ENCODE results near the gene ASB1.

The ASB1 gene, protein sequence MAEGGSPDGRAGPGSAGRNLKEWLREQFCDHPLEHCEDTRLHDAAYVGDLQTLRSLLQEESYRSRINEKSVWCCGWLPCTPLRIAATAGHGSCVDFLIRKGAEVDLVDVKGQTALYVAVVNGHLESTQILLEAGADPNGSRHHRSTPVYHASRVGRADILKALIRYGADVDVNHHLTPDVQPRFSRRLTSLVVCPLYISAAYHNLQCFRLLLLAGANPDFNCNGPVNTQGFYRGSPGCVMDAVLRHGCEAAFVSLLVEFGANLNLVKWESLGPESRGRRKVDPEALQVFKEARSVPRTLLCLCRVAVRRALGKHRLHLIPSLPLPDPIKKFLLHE

DNA sequence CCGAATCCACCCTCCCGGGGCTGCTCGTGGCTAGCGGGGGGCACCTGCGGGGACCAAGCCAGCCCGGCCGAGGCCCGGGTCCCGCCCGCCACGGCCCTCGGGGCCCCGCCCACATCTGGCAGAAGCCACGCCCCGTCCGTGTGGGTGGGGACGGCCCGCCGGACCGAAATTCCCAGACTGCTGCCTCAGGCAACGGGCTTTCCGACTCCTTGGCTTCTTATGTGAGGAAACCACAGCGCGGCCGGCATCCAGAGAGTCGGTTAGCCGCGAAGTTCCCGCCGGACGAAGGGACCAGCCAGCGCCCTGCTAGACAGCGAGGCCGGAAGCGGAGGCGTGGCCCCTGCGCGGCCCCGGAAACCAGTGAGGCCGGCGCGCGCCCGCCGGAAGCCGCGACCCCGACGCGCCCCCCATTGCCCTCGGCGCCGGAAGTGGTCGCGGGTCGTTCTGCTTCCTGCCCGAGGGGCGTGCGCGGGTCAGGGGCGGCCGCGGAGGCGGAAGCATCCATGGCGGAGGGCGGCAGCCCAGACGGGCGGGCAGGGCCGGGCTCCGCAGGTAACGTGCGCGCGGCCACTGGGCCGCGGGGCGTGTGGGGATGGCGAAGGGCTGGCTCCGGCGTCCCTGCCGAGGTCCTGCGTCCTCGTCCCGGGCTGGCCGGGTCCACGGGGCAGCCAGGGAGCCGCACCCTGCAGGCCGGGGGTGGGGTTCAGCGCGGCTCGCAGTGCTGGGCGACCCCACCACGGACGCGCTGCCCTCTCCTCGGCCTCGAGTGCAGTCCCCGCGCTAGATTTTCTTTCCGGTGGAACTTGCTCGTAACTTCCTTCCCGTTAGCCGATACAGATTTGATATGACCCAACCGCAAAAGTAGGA lies at the start of gene ASB1:
ASB1 (plus strand) TSS at position 360 of the 867 bp plus-strand sequence; CDS start at position 504, 144 bp downstream.
- DNase-seq: peak; percentile 80

DNA sequence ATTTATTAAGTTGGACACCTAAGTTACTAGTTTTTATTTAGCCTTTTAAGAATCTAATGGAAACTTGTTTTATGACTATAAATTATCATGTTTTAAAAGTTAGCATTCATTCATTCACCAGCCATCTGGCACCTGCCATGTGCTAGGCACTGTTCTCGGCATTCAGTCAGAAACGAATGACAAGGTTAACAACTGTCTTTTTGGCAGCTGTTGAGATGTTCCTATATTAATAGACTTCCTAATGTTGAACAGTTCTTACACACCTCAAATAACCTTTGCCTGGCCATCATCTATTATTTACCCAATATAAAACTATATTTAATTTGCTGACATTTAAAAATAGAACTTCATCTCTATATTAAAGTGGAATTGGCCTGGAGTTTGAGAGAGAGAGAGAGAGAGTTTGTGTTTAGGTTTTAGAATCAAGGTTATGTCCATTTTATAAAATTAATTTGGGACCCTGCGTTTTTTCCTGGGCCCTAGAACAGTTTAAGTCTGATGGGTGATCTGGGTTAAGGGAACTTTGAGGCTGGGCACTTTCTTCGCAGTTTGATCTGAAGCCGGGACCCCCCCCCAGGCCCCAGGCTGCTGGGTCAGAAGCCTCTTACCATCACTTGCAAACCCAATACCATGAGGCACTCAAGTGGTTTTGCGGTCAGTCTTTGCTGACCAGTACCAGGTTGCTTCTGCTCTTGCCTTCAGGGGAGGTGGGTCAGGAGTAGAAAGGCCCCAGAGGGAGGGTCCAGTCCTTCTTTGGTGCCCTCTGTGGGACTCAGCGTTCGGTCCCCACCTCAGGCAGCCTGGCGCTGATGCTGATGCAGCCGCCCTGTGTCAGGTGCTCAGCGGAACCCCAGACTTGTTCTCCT lies 48.3 kb upstream of the ASB1 start:
- no peak for DNase-seq

DNA sequence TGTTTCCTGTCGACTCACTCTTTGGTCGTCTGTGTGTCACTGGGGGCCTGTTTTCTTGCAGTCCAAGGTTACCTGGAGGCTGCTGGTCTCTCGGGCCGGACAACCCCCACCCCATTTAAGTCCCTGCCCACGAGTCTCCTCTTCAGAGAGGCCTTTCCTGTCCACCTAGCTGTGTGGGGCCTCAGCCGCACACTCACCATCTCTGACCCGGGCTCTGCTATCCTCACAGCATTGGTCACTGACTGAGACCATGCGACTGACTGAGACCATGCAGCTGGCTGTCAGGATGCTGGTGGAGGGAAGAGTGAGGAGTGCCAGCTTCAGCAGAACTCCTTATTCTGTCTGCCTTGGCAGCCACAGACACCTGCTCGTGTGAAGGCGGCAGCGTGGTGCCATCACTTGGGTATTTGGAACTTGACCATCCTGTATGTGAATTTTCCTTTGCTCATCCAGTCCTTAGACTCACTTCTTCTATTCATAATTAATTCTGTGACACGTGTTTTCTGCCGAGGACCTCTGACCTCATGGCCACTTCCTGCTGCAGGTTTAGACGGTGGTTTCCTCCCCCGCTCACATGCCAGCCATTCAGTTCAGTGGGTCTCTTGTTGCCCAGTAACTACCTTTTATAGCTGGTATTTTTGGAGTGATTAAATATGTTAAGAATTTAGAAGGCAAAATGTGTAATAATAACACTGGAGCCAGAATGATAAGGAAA lies 47.5 kb upstream of the ASB1 start:
- no peak for DNase-seq

DNA sequence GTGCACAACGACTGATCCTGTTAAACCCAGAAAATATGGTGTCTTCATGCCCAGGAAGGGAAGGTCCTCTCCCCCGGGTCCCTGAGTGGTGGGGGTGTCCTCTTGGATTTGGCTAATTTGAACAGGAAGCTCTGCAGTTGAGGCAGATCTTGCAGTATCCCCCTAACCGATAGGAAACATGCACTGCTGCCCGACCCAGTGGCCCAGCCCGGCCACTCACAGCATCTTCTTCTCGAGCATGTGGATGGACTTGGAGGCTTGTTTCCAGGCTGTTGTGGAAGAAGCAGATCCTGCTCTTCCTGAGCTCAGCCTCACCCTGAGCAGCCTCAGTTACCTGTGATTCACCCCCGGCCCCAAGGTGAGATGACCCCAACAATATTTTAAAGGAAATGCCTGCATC lies 46.4 kb upstream of the ASB1 start:
- no peak for DNase-seq

DNA sequence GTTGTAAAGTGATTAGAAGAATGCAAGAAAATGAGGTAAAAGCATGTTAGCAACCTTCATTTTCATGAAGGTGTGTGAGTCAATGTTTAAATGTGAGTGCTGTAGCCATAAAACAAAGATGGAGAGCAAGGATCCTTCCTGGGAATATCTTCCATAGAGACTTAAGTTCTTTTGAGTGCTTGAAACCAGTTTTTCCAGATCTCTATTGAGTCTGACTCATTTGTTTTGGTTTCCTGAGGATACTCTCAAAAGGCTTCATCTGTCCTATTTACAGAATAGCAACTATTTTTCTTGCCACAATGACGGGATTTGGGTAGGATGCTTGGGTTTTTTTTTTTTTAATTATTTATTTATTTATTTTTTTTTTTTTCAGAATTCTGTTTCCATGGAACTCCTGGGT lies 45.9 kb upstream of the ASB1 start:
- DNase-seq: no peak

DNA sequence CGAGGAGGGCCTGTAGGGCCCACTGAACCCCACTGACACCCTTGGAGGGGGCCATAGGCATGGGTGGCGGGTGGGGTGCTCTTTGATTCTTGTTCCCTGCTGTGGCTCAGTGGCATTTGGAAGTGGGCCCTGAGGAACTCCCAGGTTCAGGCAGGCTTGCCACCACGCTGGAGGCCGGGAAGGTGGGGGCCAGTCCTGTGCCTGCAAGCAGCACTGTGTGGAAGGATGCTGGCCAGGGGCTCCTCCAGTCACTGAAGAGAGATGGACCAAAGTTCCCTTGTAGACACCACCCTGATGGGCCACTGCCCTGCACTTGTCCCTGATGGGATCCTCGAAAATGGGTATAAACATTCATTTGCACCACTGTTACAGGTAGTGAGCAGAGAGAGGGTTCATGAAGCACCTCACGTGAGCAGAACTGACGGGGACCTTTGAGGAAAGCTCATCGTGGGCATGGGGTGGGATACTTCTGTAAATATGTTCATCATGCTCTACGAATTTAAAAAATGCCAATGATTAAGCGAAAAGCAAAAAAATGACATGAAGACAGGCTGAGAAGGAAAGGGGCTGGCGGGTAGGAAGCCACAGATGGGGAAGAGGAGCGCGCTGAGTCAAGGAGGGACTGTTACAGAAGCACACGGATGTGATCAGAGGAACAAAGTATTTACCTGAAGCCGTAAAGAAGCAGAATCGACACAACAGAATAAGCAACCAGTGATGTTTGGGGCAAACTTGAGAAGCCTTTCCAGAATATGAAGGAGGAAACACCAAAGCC lies 45.2 kb upstream of the ASB1 start:
- DNase-seq: no peak

DNA sequence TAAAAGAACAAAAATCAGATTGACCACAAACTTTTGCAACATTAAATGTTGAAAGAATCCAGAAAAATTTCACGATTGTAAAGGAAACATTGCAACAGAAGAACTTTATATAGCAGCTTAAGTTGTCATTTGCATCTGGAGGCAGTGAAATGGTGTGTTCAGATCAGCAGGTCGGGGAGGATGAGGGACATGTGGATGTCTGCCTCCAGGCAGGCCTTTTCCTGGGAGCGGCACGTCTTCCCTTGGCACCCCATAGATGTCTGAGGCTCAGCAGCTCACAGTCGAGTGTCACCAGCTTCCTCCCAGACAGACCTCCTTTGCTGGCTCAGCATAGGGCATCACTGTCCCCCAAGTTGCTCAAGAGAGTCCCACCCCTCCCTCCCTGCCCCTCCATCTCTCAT lies 44.3 kb upstream of the ASB1 start:
- no peak for DNase-seq

DNA sequence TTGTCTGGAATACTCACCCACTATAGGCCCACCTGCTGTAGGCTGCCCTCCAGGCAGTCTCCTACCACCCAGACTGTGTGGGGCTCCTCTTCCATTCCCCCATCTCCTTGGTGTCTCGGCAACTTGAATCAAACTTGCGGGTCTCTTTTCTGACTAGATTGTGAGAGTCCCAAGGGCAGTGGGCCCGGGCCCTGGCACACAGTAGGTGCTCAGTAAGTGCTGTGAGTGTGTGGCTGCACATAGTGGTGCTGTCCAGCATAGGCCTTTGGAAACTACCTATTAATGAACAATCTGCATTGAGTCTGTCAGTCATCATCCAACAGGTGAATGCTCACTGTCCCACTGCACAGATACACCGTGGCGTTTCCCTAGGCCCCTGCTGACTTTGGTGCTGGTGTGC lies 43.6 kb upstream of the ASB1 start:
- DNase-seq: no peak

DNA sequence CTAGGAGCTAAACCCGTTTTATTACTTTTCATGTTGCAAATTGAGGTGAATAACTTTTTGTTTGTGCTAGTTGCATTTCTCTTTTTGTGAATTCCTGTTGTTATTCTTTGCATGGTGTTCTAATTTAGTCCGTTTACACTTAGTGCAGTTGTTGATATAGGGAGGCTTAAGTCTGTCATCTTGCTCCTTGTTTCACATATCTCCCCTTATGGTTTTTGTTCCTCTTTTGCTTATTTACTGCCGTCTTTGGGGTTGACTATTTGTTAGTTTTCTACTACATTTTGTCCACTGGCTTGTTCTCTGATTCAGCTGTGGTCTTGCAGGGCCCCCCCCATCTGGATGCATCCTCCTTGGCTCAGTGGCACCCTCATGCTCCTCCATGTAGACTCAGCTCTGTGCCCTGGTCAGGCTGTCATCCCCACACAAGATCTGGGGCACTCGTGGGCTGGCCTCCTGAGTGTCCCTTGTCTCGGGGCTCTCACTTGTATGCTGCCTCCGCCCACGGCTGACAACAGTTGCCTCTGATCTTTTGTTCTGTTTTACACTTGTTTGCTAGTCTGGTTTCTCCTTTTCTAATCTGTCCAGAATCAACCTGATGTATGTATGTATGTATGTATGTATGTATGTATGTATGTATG lies 42.9 kb upstream of the ASB1 start:
- DNase-seq: no peak

DNA sequence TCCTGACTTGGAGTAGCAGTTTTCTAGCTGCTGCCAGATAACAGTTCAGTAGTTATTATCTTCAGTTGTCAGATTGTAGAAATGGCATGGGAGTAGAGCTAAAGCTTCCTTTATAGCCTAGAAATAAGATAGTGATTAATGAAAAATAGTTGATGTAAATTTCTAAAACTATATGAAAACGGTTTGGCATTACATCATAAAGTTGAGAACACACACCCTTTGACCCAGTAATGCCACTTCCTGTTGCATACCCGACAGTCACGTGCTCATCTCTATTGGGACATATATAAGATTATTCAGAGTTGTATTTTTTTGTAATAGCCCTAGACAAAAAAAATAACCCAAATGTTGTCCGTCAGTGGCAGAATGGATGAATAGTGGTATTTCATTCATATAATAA lies 39.4 kb upstream of the ASB1 start:
- no peak for DNase-seq

DNA sequence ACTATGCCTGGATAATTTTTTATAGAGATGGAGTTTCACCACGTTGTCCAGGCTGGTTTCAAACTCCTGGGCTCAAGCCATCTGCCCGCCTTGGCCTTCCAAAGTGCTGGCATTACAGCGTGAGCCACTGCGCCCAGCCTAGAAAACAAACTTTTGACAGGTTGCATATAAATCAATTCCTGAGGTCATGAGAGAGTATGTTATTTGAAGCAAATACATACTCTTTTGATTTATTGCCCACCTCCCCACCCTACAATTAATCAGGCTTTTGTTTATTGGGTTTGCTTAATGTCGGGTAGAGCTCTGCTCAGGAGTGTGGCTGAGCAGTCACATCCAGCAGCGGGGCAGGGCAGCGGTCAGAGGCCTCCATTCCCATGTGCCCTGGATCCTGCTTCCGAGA lies 37.9 kb upstream of the ASB1 start:
- DNase-seq: no peak

DNA sequence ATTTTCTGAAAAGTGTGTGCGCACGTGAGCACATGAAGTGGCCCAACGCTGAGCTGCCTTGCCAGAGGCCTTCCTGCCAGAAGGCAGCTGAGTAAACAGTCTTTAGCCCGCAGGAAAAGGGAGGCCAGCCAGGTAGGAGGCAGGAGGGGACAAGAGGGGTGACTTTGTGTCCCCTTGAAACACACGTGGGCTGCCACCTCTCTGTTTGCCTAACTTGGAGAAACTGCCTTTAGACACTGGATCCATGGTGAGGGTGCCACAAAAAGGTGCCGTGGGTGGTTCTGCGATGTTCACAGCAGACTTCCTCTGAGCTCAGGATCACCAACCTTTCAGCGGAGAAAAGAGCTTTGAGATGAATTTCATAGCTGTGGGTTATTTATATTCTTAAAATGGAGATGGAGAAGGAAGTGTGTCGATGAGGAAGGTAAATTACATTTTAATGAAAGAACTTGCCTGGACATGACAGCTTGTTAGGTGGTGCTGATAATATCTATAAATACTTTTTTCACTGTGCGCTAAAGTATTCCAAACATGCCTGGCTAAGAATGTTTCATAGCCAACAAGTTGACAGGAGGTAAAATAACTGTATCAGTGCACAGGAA lies 36.6 kb upstream of the ASB1 start:
- no peak for DNase-seq

DNA sequence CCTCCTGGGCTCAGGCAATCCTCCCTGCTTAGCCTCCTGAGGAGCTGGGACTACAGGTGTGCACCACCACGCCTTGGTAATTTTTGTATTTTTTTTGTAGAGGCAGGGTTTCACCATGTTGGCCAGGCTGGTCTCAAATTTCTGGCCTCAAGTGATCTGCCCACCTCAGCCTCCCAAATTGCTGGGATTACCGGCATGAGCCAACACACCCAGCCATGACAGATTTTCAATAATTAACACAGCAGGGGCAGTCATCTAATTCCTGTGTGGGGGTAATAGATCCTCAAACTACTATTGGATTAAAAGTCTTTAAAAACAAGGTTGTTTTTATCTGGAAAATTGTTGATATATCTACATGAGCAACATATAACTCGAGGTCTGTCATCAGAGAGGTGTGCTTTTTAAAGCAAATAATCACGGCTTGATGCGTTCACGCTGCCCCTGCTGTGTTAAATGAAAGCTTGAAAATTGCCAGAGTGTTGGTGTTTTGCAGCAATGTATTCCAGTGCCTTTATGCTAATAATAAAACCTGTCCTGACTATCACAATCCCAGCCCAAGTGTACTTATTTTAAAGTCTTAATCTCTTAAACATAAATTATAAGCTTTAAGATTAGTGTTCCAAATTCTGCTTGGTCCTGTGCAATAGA lies 35.6 kb upstream of the ASB1 start:
- no peak for DNase-seq

DNA sequence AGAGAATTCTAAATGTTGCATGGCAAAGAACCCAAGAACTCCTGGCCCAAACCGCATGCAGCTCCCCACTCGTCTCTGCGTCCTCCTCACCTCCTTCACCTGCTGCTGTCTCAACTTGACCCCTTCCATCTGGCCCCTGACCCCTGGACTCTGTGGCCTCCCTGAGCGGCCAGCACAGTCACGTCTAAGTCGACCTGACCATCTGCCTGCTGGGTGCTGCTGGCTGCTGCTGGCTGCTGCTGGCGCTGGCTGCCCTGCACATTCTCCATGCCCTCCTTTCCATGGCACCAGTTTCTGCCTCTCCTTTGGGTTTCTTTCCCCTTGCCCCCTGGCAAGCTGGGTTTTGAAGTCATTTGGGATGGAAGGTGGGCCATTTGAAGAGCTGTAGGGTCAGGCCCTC lies 30.1 kb upstream of the ASB1 start:
- no peak for DNase-seq

DNA sequence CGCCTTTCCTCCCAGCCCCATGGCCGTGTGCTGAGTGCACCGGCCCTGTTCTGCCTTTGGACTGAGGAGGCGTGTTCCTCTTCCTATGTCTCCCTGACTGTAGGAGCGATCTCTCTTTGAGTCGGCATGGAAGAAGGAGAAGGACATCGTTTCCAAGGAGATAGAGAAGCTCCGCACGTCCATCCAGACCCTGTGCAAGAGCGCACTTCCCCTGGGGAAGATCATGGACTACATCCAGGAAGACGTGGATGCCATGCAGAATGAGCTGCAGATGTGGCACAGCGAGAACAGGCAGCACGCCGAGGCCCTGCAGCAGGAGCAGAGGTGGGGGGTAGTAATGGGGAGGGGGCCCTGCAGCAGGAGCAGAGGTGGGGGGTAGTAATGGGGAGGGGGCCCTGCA lies 29.4 kb upstream of the ASB1 start:
- no peak for DNase-seq

DNA sequence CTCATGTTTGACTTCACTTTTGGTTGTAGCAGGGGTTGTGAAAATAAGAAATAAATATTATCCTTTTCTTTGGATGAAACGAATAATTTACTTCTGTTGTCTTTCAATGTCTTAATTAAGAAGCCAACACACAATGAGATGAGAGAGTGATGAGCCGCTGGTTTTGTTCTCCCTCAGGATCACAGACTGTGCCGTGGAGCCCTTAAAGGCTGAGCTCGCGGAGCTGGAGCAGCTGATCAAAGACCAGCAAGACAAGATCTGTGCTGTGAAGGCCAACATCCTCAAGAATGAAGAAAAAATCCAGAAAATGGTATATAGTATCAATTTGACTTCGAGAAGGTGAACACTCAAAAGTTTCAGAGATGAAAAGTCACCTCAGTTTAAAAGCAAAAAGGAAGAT lies 28.1 kb upstream of the ASB1 start:
- DNase-seq: no peak

DNA sequence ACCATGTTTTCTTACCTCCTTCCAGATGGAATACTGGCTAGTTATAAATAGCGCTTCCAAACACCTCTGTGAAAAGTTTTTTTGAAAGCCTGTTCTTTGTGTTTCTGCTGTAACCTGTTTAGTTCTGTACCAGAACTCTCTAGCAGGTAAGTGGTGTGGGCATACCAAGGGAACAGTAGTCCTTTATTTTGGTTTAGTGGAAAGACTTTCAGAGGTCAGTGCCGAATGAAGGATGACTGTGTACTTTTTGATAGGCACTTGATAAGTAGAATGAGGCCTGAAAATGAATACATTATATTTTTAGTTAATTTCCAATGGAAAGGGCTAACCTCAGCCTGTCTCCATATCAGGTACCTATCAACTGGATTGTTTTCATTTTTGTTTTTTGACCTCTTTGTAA lies 27.6 kb upstream of the ASB1 start:
- no peak for DNase-seq

DNA sequence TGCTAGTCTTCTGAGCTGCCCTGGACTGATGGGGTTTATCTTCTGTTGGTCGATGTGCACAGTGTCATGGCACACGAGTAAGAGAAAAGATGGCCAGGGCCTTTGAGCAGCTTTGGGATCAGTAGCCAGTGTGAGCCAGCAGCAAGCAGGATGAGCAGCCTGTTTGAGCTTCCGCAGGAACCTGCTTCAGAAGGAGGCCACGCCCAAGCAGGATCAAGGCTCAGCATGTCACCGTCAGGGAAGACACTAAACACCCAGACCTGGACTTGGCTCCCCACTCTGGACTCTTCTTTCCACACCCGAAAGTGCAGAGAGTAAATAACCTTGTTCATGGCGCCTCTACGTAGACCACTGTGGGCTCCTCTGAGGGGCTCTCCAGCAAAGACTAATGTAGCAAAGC lies 25.2 kb upstream of the ASB1 start:
- no peak for DNase-seq

DNA sequence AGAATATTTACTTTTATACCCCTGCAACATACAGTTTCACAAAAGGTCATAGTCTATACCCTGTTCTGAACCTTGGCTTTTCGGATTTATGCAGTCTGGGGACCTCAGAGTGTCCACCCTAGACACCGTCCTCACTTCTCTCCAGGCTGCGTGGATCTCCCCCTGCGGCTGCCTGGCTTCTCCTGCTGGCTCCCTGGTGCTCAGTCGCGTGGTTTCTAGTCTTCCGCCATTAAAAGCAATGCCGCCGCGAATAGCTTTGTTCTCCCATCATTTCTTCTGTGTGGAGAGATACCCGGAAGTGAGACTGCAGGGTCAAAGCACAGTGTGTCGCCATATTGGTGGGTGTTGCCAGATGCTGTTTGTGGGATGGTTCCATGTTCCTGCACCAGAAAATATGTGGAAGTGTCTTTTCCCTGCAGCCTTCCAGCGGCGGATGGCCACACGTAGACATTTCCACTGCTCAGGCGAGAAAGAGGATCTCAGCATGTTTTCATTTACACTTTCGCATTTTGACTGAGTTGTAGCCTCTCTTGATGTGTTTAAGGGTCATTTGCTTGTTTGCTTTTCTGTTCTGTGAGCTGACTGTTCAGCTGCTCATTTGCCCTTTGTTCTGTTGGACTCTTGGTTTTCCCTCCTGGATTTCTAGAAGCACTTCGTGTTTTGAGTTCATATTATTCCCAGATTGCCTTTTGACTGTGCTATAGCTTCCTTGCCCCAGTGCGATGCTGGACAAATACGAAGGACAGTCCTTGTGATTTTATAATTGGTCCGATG lies 22.9 kb upstream of the ASB1 start:
- DNase-seq: no peak
